GM18499 (cell line): ENCODE results near the gene BAAT.
"Not testable (repeated sequence)": the region's sequence is repeated elsewhere in the genome, so short reads cannot be mapped to it uniquely, and the experiment has no call there.

Source experiments
- ATAC-seq: cut with Tn5 transposase; IDR thresholded peaks from one replicate; pipeline ENCODE4 v1.9.1; 2021; ENCODE audit warnings: moderate number of reproducible peaks; ENCODE audit not compliant: insufficient read depth, unreplicated experiment

Gene BAAT

GRCh38 chr9:101384873-101385536 is at the start of gene BAAT:
TSS of gene BAAT (minus strand) at chr9:101385006. CDS start at chr9:101371404, 13,602 bp downstream.
- not testable (repeated sequence) for ATAC-seq

- ATAC-seq, result no peak
Observed at GRCh38 chr9:101433229-101433628, 48.4 kb upstream of the BAAT start.

GRCh38 chr9:101432740-101433139 is 47.9 kb upstream of the BAAT start:
- no peak for ATAC-seq

GRCh38 chr9:101432171-101432570 is 47.4 kb upstream of the BAAT start:
- ATAC-seq, result no peak

- ATAC-seq, result no peak
Observed at GRCh38 chr9:101429736-101430135, 44.9 kb upstream of the BAAT start.

GRCh38 chr9:101428909-101429308 is 44.1 kb upstream of the BAAT start:
- no peak for ATAC-seq

GRCh38 chr9:101427957-101428655 is 43.3 kb upstream of the BAAT start:
- ATAC-seq, result peak; percentile 48

GRCh38 chr9:101427358-101427757 is 42.6 kb upstream of the BAAT start:
- no peak for ATAC-seq

- ATAC-seq, result no peak
Observed at GRCh38 chr9:101421653-101422065, 36.9 kb upstream of the BAAT start.

GRCh38 chr9:101419863-101420262 is 35.1 kb upstream of the BAAT start:
- no peak for ATAC-seq

- no peak for ATAC-seq
Observed at GRCh38 chr9:101418518-101419430, 34.0 kb upstream of the BAAT start.

GRCh38 chr9:101417977-101418376 is 33.2 kb upstream of the BAAT start:
- ATAC-seq, result no peak

- ATAC-seq, result no peak
Observed at GRCh38 chr9:101417389-101417788, 32.6 kb upstream of the BAAT start.

- no peak for ATAC-seq
Observed at GRCh38 chr9:101415578-101415977, 30.8 kb upstream of the BAAT start.

GRCh38 chr9:101414839-101415238 is 30.0 kb upstream of the BAAT start:
- no peak for ATAC-seq

- no peak for ATAC-seq
Observed at GRCh38 chr9:101409079-101409477, 24.3 kb upstream of the BAAT start.

- no peak for ATAC-seq
Observed at GRCh38 chr9:101408374-101409078, 23.7 kb upstream of the BAAT start.

GRCh38 chr9:101403516-101404285 is 18.9 kb upstream of the BAAT start:
- no peak for ATAC-seq

GRCh38 chr9:101400120-101400519 is 15.3 kb upstream of the BAAT start:
- ATAC-seq, result no peak

- no peak for ATAC-seq
Observed at GRCh38 chr9:101399643-101399970, 14.8 kb upstream of the BAAT start.
